Vagina (tissue), 2 donors: ENCODE results near the gene B4GALT7. TPM values are rescaled to one million over a fixed set of nuclear protein-coding genes. Genes with fewer than 3 reads are reported as not detected.
A peak's percentile ranks its signal among the peaks of the same experiment; 100 is the strongest.

Source experiments
- DNase-seq, 2 donors: peaks; one replicate each; pipeline ENCODE4 v3.0.0-alpha.2; 2017; ENCODE audit errors: extremely low spot score in 2 of 2
- H3K27ac ChIP-seq: fragments of 200-600 bp; sonication (generic); one replicate; pipeline ENCODE4 v1.5.1; 2019
- H3K27me3 ChIP-seq: fragments of 200-600 bp; sonication (generic); one replicate; pipeline ENCODE4 v1.5.1; 2019
- H3K36me3 ChIP-seq, 2 donors: fragments of 200-600 bp; sonication (generic); one replicate each; pipeline ENCODE4 v1.5.1; 2017 to 2019
- H3K4me1 ChIP-seq: fragments of 200-600 bp; sonication (generic); one replicate; pipeline ENCODE4 v1.5.1; 2019
- H3K4me3 ChIP-seq, 2 donors: fragments of 200-600 bp; sonication (generic); 1 replicate in 1 of 2; 2 replicates in 1 of 2; pipeline ENCODE4 v1.5.1; 2016 to 2019
- H3K9me3 ChIP-seq: fragments of 200-600 bp; sonication (generic); one replicate; pipeline ENCODE4 v1.5.1; 2019
- POLR2A ChIP-seq, 2 donors: fragments of 450-650 bp; IDR thresholded peaks; one replicate each; pipeline ENCODE4 v1.6.1; 2017; ENCODE audit warnings: antibody characterized with exemption in 2 of 2, mild to moderate bottlenecking in 2 of 2, moderate library complexity in 2 of 2
- POLR2AphosphoS5 ChIP-seq, 2 donors: sonication (generic); formaldehyde crosslinking; IDR thresholded peaks; one replicate each; pipeline ENCODE4 v1.9.0; 2017; ENCODE audit warnings: antibody characterized with exemption in 2 of 2, mild to moderate bottlenecking in 2 of 2, low read depth in 1 of 2; ENCODE audit not compliant: insufficient read depth in 1 of 2
- intact Hi-C: fragments of 100-400 bp; cut with DNase I; formaldehyde crosslinking; loops from one replicate; pipeline ENCODE4 v1.15.1; 2023
- total RNA-seq: library from RNA; depleted of rRNA; stranded (reverse); fragments of >200 nt; gene quantifications from one replicate; pipeline ENCODE4 v1.2.3, GENCODE V29; 2016
- TF ChIP-seq, protein P1 (sequence below), 3 experiments: fragments of 450-650 bp in 2 of 3; fragments of 200-600 bp in 1 of 3; sonication (generic) in 1 of 3; IDR thresholded peaks; one replicate each; pipeline ENCODE4 v1.5.1; 2017 to 2019; ENCODE audit warnings: antibody characterized with exemption in 3 of 3, mild to moderate bottlenecking in 2 of 3, moderate library complexity in 2 of 3

B4GALT7 gene
- total RNA-seq, 1 donor from 2014 or later = 19.4 TPM

DNA sequence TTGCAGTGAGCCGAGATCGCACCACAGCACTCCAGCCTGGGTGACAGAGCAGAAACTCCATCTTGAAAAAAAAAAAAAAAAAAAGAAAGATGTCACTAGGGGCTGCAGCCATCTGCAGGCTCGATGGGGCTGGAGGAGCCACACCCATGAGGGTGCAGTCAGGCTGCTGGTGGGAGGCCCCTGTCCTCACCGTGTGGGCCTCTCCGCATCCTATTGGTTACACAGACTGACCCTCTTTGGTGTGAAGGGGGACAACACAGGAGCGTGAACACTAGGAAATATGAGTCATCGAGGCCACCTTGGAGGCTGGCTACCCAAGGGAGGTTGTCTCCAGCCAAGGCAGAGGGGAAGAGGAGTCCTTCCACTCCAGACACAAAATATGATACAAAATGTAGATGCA lies 31.6 kb upstream of the B4GALT7 start:
- intact Hi-C loops = no loop called here
- Histone ChIP-seq H3K27ac (no peak overlapping the region), H3K4me3 (no peak overlapping the region), H3K4me1 (no peaks in the 10 kb centered on the region), H3K27me3 (no peaks in the 10 kb centered on the region), H3K9me3 (no peaks in the 10 kb centered on the region), H3K36me3 (no peaks in the 10 kb centered on the region)
- DNase-seq = no peak
- TF ChIP-seq POLR2AphosphoS5 (IDR thresholded peaks at IDR 0.05; ENCODE audit: insufficient read depth in 1 of 2, low read depth in 1 of 2) (no peak), POLR2A (IDR thresholded peaks at IDR 0.05) (no peak)
- TF ChIP-seq, protein P1, sequence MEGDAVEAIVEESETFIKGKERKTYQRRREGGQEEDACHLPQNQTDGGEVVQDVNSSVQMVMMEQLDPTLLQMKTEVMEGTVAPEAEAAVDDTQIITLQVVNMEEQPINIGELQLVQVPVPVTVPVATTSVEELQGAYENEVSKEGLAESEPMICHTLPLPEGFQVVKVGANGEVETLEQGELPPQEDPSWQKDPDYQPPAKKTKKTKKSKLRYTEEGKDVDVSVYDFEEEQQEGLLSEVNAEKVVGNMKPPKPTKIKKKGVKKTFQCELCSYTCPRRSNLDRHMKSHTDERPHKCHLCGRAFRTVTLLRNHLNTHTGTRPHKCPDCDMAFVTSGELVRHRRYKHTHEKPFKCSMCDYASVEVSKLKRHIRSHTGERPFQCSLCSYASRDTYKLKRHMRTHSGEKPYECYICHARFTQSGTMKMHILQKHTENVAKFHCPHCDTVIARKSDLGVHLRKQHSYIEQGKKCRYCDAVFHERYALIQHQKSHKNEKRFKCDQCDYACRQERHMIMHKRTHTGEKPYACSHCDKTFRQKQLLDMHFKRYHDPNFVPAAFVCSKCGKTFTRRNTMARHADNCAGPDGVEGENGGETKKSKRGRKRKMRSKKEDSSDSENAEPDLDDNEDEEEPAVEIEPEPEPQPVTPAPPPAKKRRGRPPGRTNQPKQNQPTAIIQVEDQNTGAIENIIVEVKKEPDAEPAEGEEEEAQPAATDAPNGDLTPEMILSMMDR (IDR thresholded peaks at IDR 0.05) = no peak

GRCh38 chr5:177569894-177570293 lies 30.0 kb upstream of the B4GALT7 start:
- Histone ChIP-seq H3K9me3 (no peaks in the 10 kb centered on the region), H3K27ac (no peak overlapping the region), H3K4me1 (no peaks in the 10 kb centered on the region), H3K36me3 (no peaks in the 10 kb centered on the region), H3K4me3 (no peak overlapping the region), H3K27me3 (no peaks in the 10 kb centered on the region)
- DNase-seq = no peak
- TF ChIP-seq POLR2A (IDR thresholded peaks at IDR 0.05) (no peak), POLR2AphosphoS5 (IDR thresholded peaks at IDR 0.05; ENCODE audit: insufficient read depth in 1 of 2, low read depth in 1 of 2) (no peak)
- TF ChIP-seq, protein P1 (IDR thresholded peaks at IDR 0.05) = no peak
- intact Hi-C loops = no loop called here

DNA sequence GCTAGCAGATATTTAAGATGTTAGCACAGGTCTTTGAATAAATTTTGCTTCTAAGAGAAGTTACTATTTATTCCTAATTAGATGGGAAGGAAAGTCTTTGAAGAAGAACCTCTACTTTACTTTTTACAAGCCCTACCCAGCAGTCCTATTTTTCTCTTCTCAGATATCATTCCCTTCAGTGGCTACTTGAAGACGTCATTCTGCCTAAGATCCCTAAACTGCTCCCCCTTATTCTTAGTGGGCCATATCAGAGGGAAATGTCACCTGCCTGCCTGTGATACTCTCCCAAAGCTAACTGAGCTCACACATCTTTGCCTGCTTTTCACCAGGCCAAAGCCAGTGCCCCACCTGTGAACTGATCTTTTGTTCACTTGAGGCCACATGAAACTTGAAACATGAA lies 24.4 kb upstream of the B4GALT7 start:
- Histone ChIP-seq H3K4me1 (no peaks in the 10 kb centered on the region), H3K4me3 (no peak overlapping the region), H3K9me3 (no peaks in the 10 kb centered on the region), H3K27ac (peak overlapping the region; percentile 42), H3K36me3 (no peaks in the 10 kb centered on the region), H3K27me3 (no peaks in the 10 kb centered on the region)
- TF ChIP-seq POLR2AphosphoS5 (IDR thresholded peaks at IDR 0.05; ENCODE audit: insufficient read depth in 1 of 2, low read depth in 1 of 2) (no peak), POLR2A (IDR thresholded peaks at IDR 0.05) (no peak)
- TF ChIP-seq, protein P1 (IDR thresholded peaks at IDR 0.05) = no peak
- intact Hi-C loops = no loop called here
- DNase-seq = no peak

DNA sequence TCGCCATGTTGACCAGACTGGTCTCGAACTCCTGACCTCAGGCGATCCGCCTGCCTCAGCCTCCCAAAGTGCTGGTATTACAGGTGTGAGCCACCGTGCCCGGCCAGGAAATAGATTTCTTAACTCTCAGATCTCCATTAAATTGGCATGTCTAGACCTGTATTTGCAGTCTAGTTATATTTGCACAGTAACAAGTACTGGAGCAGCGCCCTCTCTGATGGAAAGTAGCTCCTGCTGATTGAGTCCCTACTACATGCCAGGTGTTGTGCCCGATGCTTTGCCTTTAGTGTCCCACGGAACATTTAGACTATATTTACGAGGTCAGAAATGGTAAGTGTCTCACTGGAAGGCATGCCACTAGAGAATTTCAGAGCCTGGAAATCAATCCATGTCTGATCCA lies 23.8 kb upstream of the B4GALT7 start:
- intact Hi-C loops = no loop called here
- TF ChIP-seq POLR2A (IDR thresholded peaks at IDR 0.05) = no peak
- TF ChIP-seq, protein P1 (IDR thresholded peaks at IDR 0.05) = no peak
- no peak for TF ChIP-seq POLR2AphosphoS5 (IDR thresholded peaks at IDR 0.05; ENCODE audit: insufficient read depth in 1 of 2, low read depth in 1 of 2)
- H3K27ac ChIP-seq = peak overlapping the region; percentile 42
- no peak for DNase-seq
- H3K9me3 ChIP-seq = no peaks in the 10 kb centered on the region
- H3K4me1 ChIP-seq = no peaks in the 10 kb centered on the region
- no peaks in the 10 kb centered on the region for H3K36me3 ChIP-seq
- no peaks in the 10 kb centered on the region for H3K27me3 ChIP-seq
- H3K4me3 ChIP-seq = no peak overlapping the region

GRCh38 chr5:177578316-177578715 lies 21.6 kb upstream of the B4GALT7 start:
- TF ChIP-seq, protein P1 (IDR thresholded peaks at IDR 0.05) = no peak
- TF ChIP-seq POLR2A (IDR thresholded peaks at IDR 0.05) (no peak), POLR2AphosphoS5 (IDR thresholded peaks at IDR 0.05; ENCODE audit: insufficient read depth in 1 of 2, low read depth in 1 of 2) (no peak)
- intact Hi-C loops = no loop called here
- Histone ChIP-seq H3K4me3 (no peak overlapping the region), H3K27me3 (no peaks in the 10 kb centered on the region), H3K27ac (no peak overlapping the region), H3K4me1 (no peaks in the 10 kb centered on the region), H3K36me3 (no peaks in the 10 kb centered on the region), H3K9me3 (no peaks in the 10 kb centered on the region)
- no peak for DNase-seq
